ENCODE data around the gene ZNF99. TPM values are rescaled to one million over a fixed set of nuclear protein-coding genes. Genes with fewer than 3 reads are reported as not detected.
"Not testable (repeated sequence)": the region's sequence is repeated elsewhere in the genome, so short reads cannot be mapped to it uniquely, and the experiment has no call there.

ZNF99 gene
- total RNA-seq, 1 donor from 2014 or later: not detected

- peaks cover 2% of the 10 kb centered on the region for H3K36me3 Mint-ChIP-seq (ENCODE audit: insufficient read depth)
- H3K4me1 Mint-ChIP-seq (ENCODE audit: low read depth): no peaks in the 10 kb centered on the region
- H3K27ac Mint-ChIP-seq: no peak overlapping the region
- no peak for TF ChIP-seq CTCF (IDR thresholded peaks at IDR 0.05; ENCODE audit: unreplicated experiment)
- no peak for DNase-seq (ENCODE audit: low spot score, unreplicated experiment)
- no peaks in the 10 kb centered on the region for H3K27me3 Mint-ChIP-seq
- H3K4me3 Mint-ChIP-seq (ENCODE audit: low read depth): no peak overlapping the region
- H3K9me3 Mint-ChIP-seq (ENCODE audit: low read depth): peaks cover 13% of the 10 kb centered on the region
These were observed 75.0 kb downstream of the ZNF99 start for GRCh38 chr19:22708983-22709382.

GRCh38 chr19:22703096-22703495, 80.9 kb downstream of the ZNF99 start:
- not testable (repeated sequence) for H3K27me3 Mint-ChIP-seq; H3K4me3 Mint-ChIP-seq (ENCODE audit: low read depth); H3K27ac Mint-ChIP-seq; DNase-seq (ENCODE audit: low spot score, unreplicated experiment); H3K4me1 Mint-ChIP-seq (ENCODE audit: low read depth); H3K36me3 Mint-ChIP-seq (ENCODE audit: insufficient read depth)
- H3K9me3 Mint-ChIP-seq (ENCODE audit: low read depth): peaks cover 18% of the 10 kb centered on the region

- not testable (repeated sequence) for H3K4me3 Mint-ChIP-seq (ENCODE audit: low read depth); H3K27me3 Mint-ChIP-seq; H3K4me1 Mint-ChIP-seq (ENCODE audit: low read depth); H3K36me3 Mint-ChIP-seq (ENCODE audit: insufficient read depth); H3K27ac Mint-ChIP-seq; DNase-seq (ENCODE audit: low spot score, unreplicated experiment)
- peaks cover 19% of the 10 kb centered on the region for H3K9me3 Mint-ChIP-seq (ENCODE audit: low read depth)
These were observed 81.3 kb downstream of the ZNF99 start for GRCh38 chr19:22702661-22703060.

Other genes starting within 250 kb of the ZNF99 start
- not detected in 2 replicates for gene ZNF492, start 149.8 kb downstream of the ZNF99 start, total RNA-seq
- gene ZNF723, start 48.1 kb upstream of the ZNF99 start, total RNA-seq: not detected in 2 replicates
- not detected in 2 replicates for gene ZNF728, start 219.0 kb upstream of the ZNF99 start, total RNA-seq

Measured in progenitor cell of endocrine pancreas (in vitro differentiated cells).